Colonic mucosa (tissue), 4 donors: ENCODE results near the gene TIMM8B. TPM values are rescaled to one million over a fixed set of nuclear protein-coding genes. Genes with fewer than 3 reads are reported as not detected.

ENCODE experiments used
- DNase-seq: peaks from one replicate; pipeline ENCODE4 v3.0.0-alpha.2; 2020
- H3K27ac ChIP-seq: fragments of 200-600 bp; one replicate; pipeline ENCODE4 v1.8.0; 2021
- H3K27me3 ChIP-seq: fragments of 200-600 bp; one replicate; pipeline ENCODE4 v1.8.0; 2021
- H3K36me3 ChIP-seq: fragments of 200-600 bp; one replicate; pipeline ENCODE4 v1.8.0; 2021
- H3K4me1 ChIP-seq: fragments of 200-600 bp; one replicate; pipeline ENCODE4 v1.8.0; 2021; ENCODE audit warnings: mild to moderate bottlenecking
- H3K4me3 ChIP-seq: fragments of 200-600 bp; one replicate; pipeline ENCODE4 v1.8.0; 2021
- H3K9ac ChIP-seq, 2 donors: one replicate each; pipeline ENCODE4 v1.7.0; 2013; ENCODE audit warnings: control low read depth in 2 of 2, low read depth in 2 of 2, low read length in 2 of 2
- H3K9me3 ChIP-seq: fragments of 200-600 bp; one replicate; pipeline ENCODE4 v1.8.0; 2021
- intact Hi-C: fragments of 100-400 bp; cut with DNase I; formaldehyde crosslinking; loops from one replicate; pipeline ENCODE4 v1.14.1; 2022
- total RNA-seq, 2 donors: library from RNA; stranded (reverse); fragmentation: NEBNext Ultra II Directional in 1 of 2; extraction: Animal tissue kit (Norgen Biotek cat#: 25700) in 1 of 2; gene quantifications; one replicate each; pipeline ENCODE4 v1.2.1, GENCODE V29; 2021
- TF ChIP-seq, protein P1 (sequence below): fragments of 200-600 bp; IDR thresholded peaks from one replicate; pipeline ENCODE4 v1.8.0; 2022; ENCODE audit warnings: antibody characterized with exemption, mild to moderate bottlenecking
- donor health status: healthy.
- donor health status: DM: no; HTN: no; CAD: no.
- donor health status: DM: no; HTN: no; CAD: no.

TIMM8B gene
- total RNA-seq, 2 donors from 2014 or later = 40.7 to 93.9 TPM

DNA sequence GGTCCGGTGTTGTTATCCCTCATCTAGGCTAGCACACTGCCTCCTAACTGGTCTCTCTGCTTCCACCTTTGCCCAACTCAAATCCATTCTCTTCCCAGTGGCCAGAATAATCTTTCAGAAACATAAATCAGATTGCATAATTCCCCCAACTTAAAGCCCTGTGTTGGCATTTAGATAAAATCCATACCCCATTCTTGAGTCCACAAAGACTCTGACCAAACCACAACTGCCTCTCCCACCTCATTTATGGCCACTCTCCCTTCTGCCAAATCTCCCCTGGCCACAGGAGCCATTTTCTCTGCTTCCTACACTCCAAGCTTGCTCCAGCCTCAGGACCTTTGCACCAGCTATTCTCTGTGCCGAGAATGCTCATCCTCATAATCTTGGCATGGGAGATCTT lies 40.5 kb upstream of the TIMM8B start:
- H3K36me3 ChIP-seq = no peaks in the 10 kb centered on the region
- peaks cover 5% of the 10 kb centered on the region for H3K4me1 ChIP-seq
- TF ChIP-seq, protein P1, sequence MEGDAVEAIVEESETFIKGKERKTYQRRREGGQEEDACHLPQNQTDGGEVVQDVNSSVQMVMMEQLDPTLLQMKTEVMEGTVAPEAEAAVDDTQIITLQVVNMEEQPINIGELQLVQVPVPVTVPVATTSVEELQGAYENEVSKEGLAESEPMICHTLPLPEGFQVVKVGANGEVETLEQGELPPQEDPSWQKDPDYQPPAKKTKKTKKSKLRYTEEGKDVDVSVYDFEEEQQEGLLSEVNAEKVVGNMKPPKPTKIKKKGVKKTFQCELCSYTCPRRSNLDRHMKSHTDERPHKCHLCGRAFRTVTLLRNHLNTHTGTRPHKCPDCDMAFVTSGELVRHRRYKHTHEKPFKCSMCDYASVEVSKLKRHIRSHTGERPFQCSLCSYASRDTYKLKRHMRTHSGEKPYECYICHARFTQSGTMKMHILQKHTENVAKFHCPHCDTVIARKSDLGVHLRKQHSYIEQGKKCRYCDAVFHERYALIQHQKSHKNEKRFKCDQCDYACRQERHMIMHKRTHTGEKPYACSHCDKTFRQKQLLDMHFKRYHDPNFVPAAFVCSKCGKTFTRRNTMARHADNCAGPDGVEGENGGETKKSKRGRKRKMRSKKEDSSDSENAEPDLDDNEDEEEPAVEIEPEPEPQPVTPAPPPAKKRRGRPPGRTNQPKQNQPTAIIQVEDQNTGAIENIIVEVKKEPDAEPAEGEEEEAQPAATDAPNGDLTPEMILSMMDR = no peak
- H3K27ac ChIP-seq = no peak overlapping the region
- no peak for DNase-seq
- intact Hi-C loops = no loop called here
- H3K4me3 ChIP-seq = no peak overlapping the region
- H3K9ac ChIP-seq = no peak overlapping the region
- no peaks in the 10 kb centered on the region for H3K9me3 ChIP-seq
- no peaks in the 10 kb centered on the region for H3K27me3 ChIP-seq

DNA sequence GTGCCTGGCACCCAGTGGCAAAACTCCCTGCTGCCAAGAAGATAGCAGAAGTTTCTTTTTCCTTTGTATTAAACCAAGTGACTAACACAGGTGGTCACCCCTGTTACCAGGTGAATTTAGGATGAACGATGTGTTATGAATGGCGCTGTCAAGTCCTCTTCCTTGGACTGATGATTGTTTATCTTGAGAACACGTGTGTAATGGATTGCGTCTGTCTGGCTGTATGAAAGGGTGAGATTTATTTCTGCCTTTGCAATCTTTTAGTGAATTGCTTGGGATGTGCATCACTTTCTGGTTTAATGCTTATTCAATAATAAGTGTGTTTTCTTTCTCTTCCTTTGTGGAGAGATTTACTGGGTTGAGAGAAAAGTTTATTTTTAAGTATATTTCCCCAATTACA lies 36.6 kb upstream of the TIMM8B start:
- no peak for DNase-seq
- intact Hi-C loops = no loop called here
- TF ChIP-seq, protein P1 = no peak
- Histone ChIP-seq H3K27ac (no peak overlapping the region), H3K4me3 (no peak overlapping the region), H3K9ac (no peak overlapping the region), H3K27me3 (no peaks in the 10 kb centered on the region), H3K9me3 (no peaks in the 10 kb centered on the region), H3K36me3 (no peaks in the 10 kb centered on the region), H3K4me1 (no peaks in the 10 kb centered on the region)

DNA sequence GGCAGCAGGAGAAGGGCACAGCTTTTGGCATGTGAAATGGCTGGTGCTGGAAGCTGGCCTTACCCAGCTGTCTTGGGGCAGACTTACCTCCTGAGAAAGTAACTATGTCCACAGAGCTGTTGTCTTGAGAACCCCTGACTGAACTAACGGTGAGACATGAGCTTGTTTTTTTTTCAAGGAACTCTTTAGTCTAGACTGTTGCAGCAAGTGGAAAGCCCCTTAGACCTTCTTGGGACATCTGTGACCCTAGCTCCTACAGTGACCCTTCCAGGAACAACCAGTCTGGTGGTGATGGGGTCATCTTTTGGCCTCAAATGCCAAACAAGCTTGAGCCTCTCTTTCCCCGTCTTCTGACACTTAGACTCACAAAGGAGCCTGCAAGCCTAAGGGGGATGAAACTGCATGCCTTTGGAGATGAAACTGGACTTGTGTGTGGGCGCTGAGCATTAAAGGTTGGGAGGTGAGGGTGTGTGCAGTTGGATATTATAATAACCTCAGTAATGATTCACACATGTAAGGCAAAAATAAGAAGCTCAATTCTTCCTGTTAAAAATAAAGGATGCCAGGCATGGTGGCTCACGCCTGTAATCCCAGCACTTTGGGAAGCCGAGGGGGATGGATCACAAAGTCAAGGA lies 35.5 kb upstream of the TIMM8B start:
- TF ChIP-seq, protein P1 = no peak
- Histone ChIP-seq H3K4me1 (no peaks in the 10 kb centered on the region), H3K9me3 (no peaks in the 10 kb centered on the region), H3K27ac (no peak overlapping the region), H3K36me3 (no peaks in the 10 kb centered on the region), H3K27me3 (no peaks in the 10 kb centered on the region), H3K4me3 (no peak overlapping the region), H3K9ac (no peak overlapping the region)
- intact Hi-C loops = no loop called here
- DNase-seq = no peak

DNA sequence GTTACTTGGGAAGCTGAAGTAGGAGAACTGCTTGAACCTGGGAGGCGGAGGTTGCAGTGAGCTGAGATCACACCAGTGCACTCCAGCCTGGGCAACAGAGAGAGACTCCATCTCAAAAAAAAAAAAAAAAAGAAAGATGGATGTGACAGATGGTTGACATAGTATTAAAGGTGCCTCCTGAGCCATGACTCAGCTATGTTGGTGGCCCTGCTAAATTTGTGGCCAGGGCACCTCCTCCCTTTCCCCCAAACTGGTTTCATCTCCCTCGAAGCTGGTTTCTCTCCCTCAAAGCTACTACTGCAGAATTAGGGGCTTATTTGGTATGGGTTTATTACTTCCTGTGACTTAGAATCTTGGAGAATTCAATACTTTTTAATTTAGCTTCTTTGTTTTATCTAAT lies 31.6 kb upstream of the TIMM8B start:
- intact Hi-C loops = no loop called here
- TF ChIP-seq, protein P1 = no peak
- H3K27me3 ChIP-seq = no peaks in the 10 kb centered on the region

DNA sequence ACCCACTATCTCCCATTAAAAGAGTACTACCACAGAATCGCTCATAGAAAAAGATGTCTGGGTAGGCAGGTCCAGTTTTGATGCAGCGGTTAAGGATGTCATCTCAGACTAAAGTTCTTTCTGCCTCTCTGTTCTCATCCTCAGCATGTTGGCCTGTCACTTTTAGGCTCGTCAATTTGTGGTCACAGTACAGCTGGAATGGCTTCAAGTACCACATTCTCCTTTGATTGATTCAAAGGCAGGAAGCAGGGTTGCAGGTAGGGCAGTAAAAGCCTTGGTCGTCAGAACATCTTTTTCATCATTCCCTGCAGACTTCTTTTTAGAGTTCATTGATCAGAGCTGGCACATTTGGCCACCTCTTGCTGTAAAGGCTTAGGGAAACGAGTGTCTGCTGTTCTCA lies 28.8 kb upstream of the TIMM8B start:
- TF ChIP-seq, protein P1 = no peak
- Histone ChIP-seq H3K27me3 (no peaks in the 10 kb centered on the region), H3K4me1 (no peaks in the 10 kb centered on the region), H3K9me3 (no peaks in the 10 kb centered on the region), H3K4me3 (no peak overlapping the region), H3K9ac (no peak overlapping the region), H3K27ac (no peak overlapping the region), H3K36me3 (no peaks in the 10 kb centered on the region)
- DNase-seq = no peak
- intact Hi-C loops = no loop called here

More for the DNA sequence above, 31.6 kb upstream of the TIMM8B start:
- Histone ChIP-seq H3K4me3 (no peak overlapping the region), H3K9me3 (no peaks in the 10 kb centered on the region), H3K27ac (no peak overlapping the region), H3K36me3 (no peaks in the 10 kb centered on the region), H3K4me1 (no peaks in the 10 kb centered on the region), H3K9ac (no peak overlapping the region)
- DNase-seq = no peak
